Upper lobe of left lung (tissue), 4 donors: Measurements from ENCODE around the gene NKPD1.

ENCODE experiments used
- EP300 ChIP-seq, 4 donors: sonication (generic); formaldehyde crosslinking; IDR thresholded peaks; one replicate each; pipeline ENCODE4 v1.5.1; 2017; ENCODE audit warnings: antibody characterized with exemption in 4 of 4, control low read depth in 2 of 4
- POLR2AphosphoS5 ChIP-seq, 2 donors: sonication (generic); formaldehyde crosslinking; IDR thresholded peaks; one replicate each; pipeline ENCODE4 v1.5.1; 2017; ENCODE audit warnings: antibody characterized with exemption in 2 of 2
- TF ChIP-seq, protein P1 (sequence below), 6 experiments: fragments of 450-650 bp in 4 of 6; fragments of 200-600 bp in 2 of 6; sonication (generic) in 2 of 6; IDR thresholded peaks; one replicate each; pipeline ENCODE4 v1.5.1; 2016 to 2019; ENCODE audit warnings: antibody characterized with exemption in 6 of 6

DNA sequence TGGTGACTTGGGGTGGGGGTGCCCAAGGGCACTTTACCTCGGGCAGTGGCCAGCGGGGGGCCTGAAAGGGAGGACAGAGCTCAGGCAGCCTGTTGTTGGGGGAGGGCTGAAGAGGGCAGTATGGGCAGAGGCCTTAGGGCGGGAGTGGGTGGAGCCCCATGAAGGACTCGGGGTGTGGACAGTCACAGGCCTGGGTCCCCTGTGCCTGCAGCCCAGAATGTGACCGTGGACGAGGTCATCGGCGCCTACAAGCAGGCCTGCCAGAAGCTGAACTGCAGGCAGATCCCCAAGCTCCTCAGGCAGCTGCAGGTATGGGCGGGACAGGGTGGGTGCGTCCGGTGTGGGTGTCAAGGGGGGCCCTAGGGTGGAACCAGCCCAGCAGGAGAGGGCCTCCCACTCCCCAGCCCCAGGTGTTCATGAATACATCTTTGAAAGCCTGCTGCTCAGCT lies 22.5 kb downstream of the NKPD1 start:
- TF ChIP-seq POLR2AphosphoS5 (IDR thresholded peaks at IDR 0.05) (no peak), EP300 (IDR thresholded peaks at IDR 0.05) (no peak)
- TF ChIP-seq, protein P1, sequence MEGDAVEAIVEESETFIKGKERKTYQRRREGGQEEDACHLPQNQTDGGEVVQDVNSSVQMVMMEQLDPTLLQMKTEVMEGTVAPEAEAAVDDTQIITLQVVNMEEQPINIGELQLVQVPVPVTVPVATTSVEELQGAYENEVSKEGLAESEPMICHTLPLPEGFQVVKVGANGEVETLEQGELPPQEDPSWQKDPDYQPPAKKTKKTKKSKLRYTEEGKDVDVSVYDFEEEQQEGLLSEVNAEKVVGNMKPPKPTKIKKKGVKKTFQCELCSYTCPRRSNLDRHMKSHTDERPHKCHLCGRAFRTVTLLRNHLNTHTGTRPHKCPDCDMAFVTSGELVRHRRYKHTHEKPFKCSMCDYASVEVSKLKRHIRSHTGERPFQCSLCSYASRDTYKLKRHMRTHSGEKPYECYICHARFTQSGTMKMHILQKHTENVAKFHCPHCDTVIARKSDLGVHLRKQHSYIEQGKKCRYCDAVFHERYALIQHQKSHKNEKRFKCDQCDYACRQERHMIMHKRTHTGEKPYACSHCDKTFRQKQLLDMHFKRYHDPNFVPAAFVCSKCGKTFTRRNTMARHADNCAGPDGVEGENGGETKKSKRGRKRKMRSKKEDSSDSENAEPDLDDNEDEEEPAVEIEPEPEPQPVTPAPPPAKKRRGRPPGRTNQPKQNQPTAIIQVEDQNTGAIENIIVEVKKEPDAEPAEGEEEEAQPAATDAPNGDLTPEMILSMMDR (IDR thresholded peaks at IDR 0.05) = no peak
